ENCODE results near the gene KIF1A. TPM values are rescaled to one million over a fixed set of nuclear protein-coding genes. Genes with fewer than 3 reads are reported as not detected.
"Not testable (repeated sequence)": the region's sequence is repeated elsewhere in the genome, so short reads cannot be mapped to it uniquely, and the experiment has no call there.

The KIF1A gene
- polyA plus RNA-seq, 1 donor (not counting 4 experiments of a cell fraction or from before 2014, with no cell fraction given), result not detected

DNA sequence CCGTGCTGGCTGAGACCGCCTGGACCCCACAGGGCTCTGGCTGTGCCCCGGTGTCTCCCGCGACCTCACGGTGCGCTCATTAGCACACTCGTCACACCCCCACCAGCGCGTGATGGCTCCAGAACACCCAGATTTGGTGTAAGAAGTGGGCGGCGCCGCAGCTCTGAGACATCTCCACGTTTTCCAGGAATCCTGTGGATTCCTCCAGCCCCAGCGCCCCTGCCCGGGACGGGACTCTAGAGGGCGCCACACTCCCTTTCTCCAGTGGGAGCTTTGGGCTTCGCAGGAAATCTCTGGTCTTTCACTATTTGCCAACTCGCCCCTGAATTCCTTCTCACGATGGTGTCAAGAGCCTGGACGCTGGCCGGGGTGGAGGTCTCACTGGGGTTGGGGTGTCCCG is 144.7 kb downstream of the KIF1A start:
- not testable (repeated sequence) for H2AFZ ChIP-seq (ENCODE audit: control insufficient read depth, low read length)

DNA sequence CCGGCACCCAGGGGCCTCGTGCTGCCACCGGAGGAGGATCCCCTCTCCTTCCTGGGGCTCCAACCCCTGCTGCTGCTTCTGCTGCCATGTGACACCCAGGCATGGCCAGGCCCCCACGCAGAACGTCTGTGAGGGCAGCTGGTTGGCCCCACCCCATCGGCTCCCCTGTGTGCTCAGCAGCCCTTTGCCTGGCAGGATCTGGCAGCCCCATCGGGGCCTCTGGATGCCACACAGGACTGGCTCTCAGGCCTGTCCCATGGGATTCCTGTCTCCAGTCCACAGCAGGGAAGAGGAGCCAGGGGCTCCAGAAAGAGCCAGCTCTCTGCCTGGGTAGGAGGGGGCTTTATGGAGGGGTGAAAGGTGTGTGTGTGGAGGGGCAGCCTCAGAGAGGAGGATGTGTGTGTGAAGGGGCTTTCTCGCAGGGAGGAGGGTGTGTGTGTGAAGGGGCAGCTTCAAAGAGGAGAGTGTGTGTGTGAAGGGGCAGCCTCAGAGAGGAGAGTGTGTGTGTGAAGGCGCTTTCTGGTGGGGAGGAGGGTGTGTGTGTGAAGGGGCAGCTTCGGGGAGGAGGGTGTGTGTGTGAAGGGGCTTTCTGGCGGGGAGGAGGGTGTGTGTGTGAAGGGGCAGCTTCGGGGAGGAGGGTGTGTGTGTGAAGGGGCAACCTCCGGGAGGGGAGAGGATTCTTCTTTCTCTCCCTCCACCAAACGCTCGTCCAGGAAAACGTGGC is 145.4 kb downstream of the KIF1A start:
- H2AFZ ChIP-seq (ENCODE audit: control insufficient read depth, low read length); H3K79me2 ChIP-seq (ENCODE audit: control insufficient read depth, insufficient read depth, low read length); H3K4me1 ChIP-seq (ENCODE audit: control insufficient read depth, extremely low read depth, insufficient read depth, low read length); H3K27ac ChIP-seq (ENCODE audit: control insufficient read depth, insufficient read depth, low read length); FAIRE-seq; H3K9me1 ChIP-seq (ENCODE audit: control insufficient read depth, extremely low read depth, insufficient read depth, low read length); H3K9ac ChIP-seq (ENCODE audit: control insufficient read depth, extremely low read depth, insufficient read depth, low read length); H3K36me3 ChIP-seq (ENCODE audit: control insufficient read depth in 2 of 2, extremely low read depth in 1 of 2, insufficient read depth in 2 of 2, low read length in 2 of 2); DNase-seq (ENCODE audit: low read depth, low spot score); dilution Hi-C loops (cut with MboI; ENCODE audit: extremely low pct_ligation_motif_present, low sequenced_read_pairs); H4K20me1 ChIP-seq (ENCODE audit: control insufficient read depth, extremely low read depth, insufficient read depth, low read length); H3K9me3 ChIP-seq (ENCODE audit: control insufficient read depth, low read depth, low read length); H3K4me2 ChIP-seq (ENCODE audit: control insufficient read depth, extremely low read depth, insufficient read depth, low read depth, low read length); H3K4me3 ChIP-seq (ENCODE audit: control insufficient read depth in 2 of 3, extremely low read depth in 1 of 3, insufficient read depth in 2 of 3, low read depth in 1 of 3, low read length in 3 of 3): not testable (repeated sequence)
- H3K27me3 ChIP-seq (ENCODE audit: control insufficient read depth, extremely low read depth, insufficient read depth, low read length), result peaks cover 22% of the 10 kb centered on the region

More for the DNA sequence above, 144.7 kb downstream of the KIF1A start:
- DNase-seq (ENCODE audit: low read depth, low spot score); H3K9me1 ChIP-seq (ENCODE audit: control insufficient read depth, extremely low read depth, insufficient read depth, low read length); H3K36me3 ChIP-seq (ENCODE audit: control insufficient read depth in 2 of 2, extremely low read depth in 1 of 2, insufficient read depth in 2 of 2, low read length in 2 of 2); H4K20me1 ChIP-seq (ENCODE audit: control insufficient read depth, extremely low read depth, insufficient read depth, low read length); H3K4me1 ChIP-seq (ENCODE audit: control insufficient read depth, extremely low read depth, insufficient read depth, low read length); dilution Hi-C loops (cut with MboI; ENCODE audit: extremely low pct_ligation_motif_present, low sequenced_read_pairs); H3K4me2 ChIP-seq (ENCODE audit: control insufficient read depth, extremely low read depth, insufficient read depth, low read depth, low read length); H3K9ac ChIP-seq (ENCODE audit: control insufficient read depth, extremely low read depth, insufficient read depth, low read length); H3K79me2 ChIP-seq (ENCODE audit: control insufficient read depth, insufficient read depth, low read length); FAIRE-seq; H3K9me3 ChIP-seq (ENCODE audit: control insufficient read depth, low read depth, low read length); H3K27ac ChIP-seq (ENCODE audit: control insufficient read depth, insufficient read depth, low read length); H3K4me3 ChIP-seq (ENCODE audit: control insufficient read depth in 2 of 3, extremely low read depth in 1 of 3, insufficient read depth in 2 of 3, low read depth in 1 of 3, low read length in 3 of 3): not testable (repeated sequence)
- H3K27me3 ChIP-seq (ENCODE audit: control insufficient read depth, extremely low read depth, insufficient read depth, low read length), result peaks cover 22% of the 10 kb centered on the region

DNA sequence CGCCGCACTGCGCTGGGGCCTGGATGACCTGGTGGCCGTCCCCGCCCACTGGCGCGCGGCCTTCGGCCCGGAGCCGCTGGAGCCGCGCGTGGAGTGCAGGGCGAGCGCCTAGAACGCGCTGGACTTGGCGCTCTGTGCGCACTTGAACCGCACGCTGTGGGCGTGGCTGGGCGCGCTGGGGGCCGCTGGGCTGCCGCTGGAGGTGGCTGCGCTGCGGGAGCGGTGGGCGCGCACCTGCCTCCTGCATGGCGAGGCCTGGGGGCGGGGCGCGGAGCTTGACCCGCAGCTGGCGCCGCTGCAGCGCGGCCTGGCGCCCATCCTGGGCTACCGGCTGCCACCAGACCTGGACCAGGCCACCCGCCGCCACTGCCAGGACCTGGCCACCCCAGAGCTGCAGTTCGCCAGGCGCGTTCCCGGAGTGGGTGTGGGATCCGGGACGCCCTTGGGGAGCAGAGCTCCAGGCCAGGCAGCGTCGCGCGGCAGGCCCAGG is 147.3 kb downstream of the KIF1A start:
- H3K79me2 ChIP-seq (ENCODE audit: control insufficient read depth, insufficient read depth, low read length), result no peaks in the 10 kb centered on the region
- H3K27ac ChIP-seq (ENCODE audit: control insufficient read depth, insufficient read depth, low read length), result no peak overlapping the region
- H3K9me3 ChIP-seq (ENCODE audit: control insufficient read depth, low read depth, low read length), result no peaks in the 10 kb centered on the region
- no peaks in the 10 kb centered on the region for H3K4me1 ChIP-seq (ENCODE audit: control insufficient read depth, extremely low read depth, insufficient read depth, low read length)
- no peak overlapping the region for H3K9ac ChIP-seq (ENCODE audit: control insufficient read depth, extremely low read depth, insufficient read depth, low read length)
- FAIRE-seq (no peak), DNase-seq (ENCODE audit: low read depth, low spot score) (no peak)
- H3K36me3 ChIP-seq (ENCODE audit: control insufficient read depth in 2 of 2, extremely low read depth in 1 of 2, insufficient read depth in 2 of 2, low read length in 2 of 2), result no peaks in the 10 kb centered on the region
- TF ChIP-seq EZH2 (IDR thresholded peaks at IDR 0.05; ENCODE audit: low read length), result no peak
- TF ChIP-seq, protein P1, sequence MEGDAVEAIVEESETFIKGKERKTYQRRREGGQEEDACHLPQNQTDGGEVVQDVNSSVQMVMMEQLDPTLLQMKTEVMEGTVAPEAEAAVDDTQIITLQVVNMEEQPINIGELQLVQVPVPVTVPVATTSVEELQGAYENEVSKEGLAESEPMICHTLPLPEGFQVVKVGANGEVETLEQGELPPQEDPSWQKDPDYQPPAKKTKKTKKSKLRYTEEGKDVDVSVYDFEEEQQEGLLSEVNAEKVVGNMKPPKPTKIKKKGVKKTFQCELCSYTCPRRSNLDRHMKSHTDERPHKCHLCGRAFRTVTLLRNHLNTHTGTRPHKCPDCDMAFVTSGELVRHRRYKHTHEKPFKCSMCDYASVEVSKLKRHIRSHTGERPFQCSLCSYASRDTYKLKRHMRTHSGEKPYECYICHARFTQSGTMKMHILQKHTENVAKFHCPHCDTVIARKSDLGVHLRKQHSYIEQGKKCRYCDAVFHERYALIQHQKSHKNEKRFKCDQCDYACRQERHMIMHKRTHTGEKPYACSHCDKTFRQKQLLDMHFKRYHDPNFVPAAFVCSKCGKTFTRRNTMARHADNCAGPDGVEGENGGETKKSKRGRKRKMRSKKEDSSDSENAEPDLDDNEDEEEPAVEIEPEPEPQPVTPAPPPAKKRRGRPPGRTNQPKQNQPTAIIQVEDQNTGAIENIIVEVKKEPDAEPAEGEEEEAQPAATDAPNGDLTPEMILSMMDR (optimal IDR thresholded peaks at IDR 0.05 in 1 of 3, IDR thresholded peaks at IDR 0.05 in 1 of 3, conservative IDR thresholded peaks at IDR 0.05 in 1 of 3; ENCODE audit: extremely low read depth in 1 of 3, insufficient read depth in 2 of 3, low read length in 3 of 3), result no peak
- dilution Hi-C loops (cut with MboI; ENCODE audit: extremely low pct_ligation_motif_present, low sequenced_read_pairs), result no loop called here
- no peak overlapping the region for H3K4me3 ChIP-seq (ENCODE audit: control insufficient read depth in 2 of 3, extremely low read depth in 1 of 3, insufficient read depth in 2 of 3, low read depth in 1 of 3, low read length in 3 of 3)
- no peaks in the 10 kb centered on the region for H3K9me1 ChIP-seq (ENCODE audit: control insufficient read depth, extremely low read depth, insufficient read depth, low read length)
- H3K27me3 ChIP-seq (ENCODE audit: control insufficient read depth, extremely low read depth, insufficient read depth, low read length), result peaks cover 25% of the 10 kb centered on the region
- H2AFZ ChIP-seq (ENCODE audit: control insufficient read depth, low read length), result no peak overlapping the region
- no peak overlapping the region for H3K4me2 ChIP-seq (ENCODE audit: control insufficient read depth, extremely low read depth, insufficient read depth, low read depth, low read length)
- H4K20me1 ChIP-seq (ENCODE audit: control insufficient read depth, extremely low read depth, insufficient read depth, low read length), result no peaks in the 10 kb centered on the region
